HL-60 (cell line): ENCODE results near the gene PIGR.

Experiments used
- DNase-seq, 2 experiments: peaks; one replicate each; pipeline ENCODE4 v3.0.0-alpha.2; 2010 to 2020; ENCODE audit warnings: low read depth in 1 of 2, low spot score in 1 of 2
- H3K27ac ChIP-seq: fragments of 250-450 bp; sonication (Bioruptor Pico); replicated peaks from 2 replicates; pipeline ENCODE4 v1.5.1; 2020; ENCODE audit warnings: mild to moderate bottlenecking, moderate library complexity
- H3K27me3 ChIP-seq: fragments of 250-450 bp; sonication (Bioruptor Pico); 2 replicates; pipeline ENCODE4 v1.5.1; 2021; ENCODE audit warnings: mild to moderate bottlenecking, moderate library complexity; ENCODE audit not compliant: insufficient read depth, poor library complexity, severe bottlenecking
- H3K4me3 ChIP-seq: replicated peaks from 2 replicates; pipeline ENCODE4 v1.5.1; 2011; ENCODE audit warnings: mild to moderate bottlenecking, control low read depth, low read length; ENCODE audit not compliant: insufficient read depth
- GABPA ChIP-seq: IDR thresholded peaks from 2 replicates; pipeline ENCODE4 v1.6.1; 2012; ENCODE audit warnings: low read depth
- POLR2AphosphoS5 ChIP-seq: IDR thresholded peaks from 2 replicates; pipeline ENCODE4 v1.6.1; 2012; ENCODE audit warnings: low read depth
- SPI1 ChIP-seq: IDR thresholded peaks from 2 replicates; pipeline ENCODE4 v1.6.1; 2012; ENCODE audit warnings: low read depth, mild to moderate bottlenecking, borderline replicate concordance
- TF ChIP-seq, protein P1 (sequence below): IDR thresholded peaks from one replicate; pipeline ENCODE4 v1.5.1; 2011; ENCODE audit warnings: low read length, control low read depth, inconsistent platforms; ENCODE audit not compliant: insufficient read depth
- TF ChIP-seq, protein P2 (sequence below): IDR thresholded peaks from 2 replicates; pipeline ENCODE4 v1.6.1; 2012; ENCODE audit warnings: low read depth; ENCODE audit not compliant: insufficient replicate concordance

The PIGR gene

DNA sequence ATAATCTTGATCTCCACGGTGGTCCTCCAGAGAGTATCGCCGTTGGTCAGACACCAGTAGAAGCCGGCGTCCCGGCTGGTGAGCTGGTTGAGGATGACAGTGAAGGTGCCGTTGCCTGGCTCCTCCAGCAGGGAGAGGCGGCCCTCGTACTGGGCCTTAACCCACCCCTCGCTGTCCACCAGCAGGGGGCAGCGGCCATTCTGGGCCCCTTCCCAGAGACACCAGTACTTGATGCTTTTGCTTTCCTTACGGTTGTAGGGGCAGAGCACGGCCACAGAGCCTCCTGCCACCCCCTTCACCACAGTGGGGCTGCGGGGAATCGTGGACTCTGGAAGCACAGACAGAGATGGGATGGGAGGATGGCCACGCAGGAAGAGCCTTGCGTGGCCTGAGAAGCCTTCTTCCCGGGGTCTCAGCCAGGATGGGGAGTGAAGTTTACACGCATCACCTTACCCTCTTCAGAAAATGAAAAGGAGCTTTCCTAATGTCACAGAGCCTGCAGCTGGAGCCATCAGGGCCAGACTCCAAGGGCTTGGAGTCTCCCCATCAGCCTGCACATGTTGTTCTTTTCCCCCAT lies 10.7 kb downstream of the PIGR start:
- TF ChIP-seq SPI1 (no peak), POLR2AphosphoS5 (no peak), GABPA (no peak)
- TF ChIP-seq, protein P1, sequence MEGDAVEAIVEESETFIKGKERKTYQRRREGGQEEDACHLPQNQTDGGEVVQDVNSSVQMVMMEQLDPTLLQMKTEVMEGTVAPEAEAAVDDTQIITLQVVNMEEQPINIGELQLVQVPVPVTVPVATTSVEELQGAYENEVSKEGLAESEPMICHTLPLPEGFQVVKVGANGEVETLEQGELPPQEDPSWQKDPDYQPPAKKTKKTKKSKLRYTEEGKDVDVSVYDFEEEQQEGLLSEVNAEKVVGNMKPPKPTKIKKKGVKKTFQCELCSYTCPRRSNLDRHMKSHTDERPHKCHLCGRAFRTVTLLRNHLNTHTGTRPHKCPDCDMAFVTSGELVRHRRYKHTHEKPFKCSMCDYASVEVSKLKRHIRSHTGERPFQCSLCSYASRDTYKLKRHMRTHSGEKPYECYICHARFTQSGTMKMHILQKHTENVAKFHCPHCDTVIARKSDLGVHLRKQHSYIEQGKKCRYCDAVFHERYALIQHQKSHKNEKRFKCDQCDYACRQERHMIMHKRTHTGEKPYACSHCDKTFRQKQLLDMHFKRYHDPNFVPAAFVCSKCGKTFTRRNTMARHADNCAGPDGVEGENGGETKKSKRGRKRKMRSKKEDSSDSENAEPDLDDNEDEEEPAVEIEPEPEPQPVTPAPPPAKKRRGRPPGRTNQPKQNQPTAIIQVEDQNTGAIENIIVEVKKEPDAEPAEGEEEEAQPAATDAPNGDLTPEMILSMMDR: peak; percentile 59
- TF ChIP-seq, protein P2, sequence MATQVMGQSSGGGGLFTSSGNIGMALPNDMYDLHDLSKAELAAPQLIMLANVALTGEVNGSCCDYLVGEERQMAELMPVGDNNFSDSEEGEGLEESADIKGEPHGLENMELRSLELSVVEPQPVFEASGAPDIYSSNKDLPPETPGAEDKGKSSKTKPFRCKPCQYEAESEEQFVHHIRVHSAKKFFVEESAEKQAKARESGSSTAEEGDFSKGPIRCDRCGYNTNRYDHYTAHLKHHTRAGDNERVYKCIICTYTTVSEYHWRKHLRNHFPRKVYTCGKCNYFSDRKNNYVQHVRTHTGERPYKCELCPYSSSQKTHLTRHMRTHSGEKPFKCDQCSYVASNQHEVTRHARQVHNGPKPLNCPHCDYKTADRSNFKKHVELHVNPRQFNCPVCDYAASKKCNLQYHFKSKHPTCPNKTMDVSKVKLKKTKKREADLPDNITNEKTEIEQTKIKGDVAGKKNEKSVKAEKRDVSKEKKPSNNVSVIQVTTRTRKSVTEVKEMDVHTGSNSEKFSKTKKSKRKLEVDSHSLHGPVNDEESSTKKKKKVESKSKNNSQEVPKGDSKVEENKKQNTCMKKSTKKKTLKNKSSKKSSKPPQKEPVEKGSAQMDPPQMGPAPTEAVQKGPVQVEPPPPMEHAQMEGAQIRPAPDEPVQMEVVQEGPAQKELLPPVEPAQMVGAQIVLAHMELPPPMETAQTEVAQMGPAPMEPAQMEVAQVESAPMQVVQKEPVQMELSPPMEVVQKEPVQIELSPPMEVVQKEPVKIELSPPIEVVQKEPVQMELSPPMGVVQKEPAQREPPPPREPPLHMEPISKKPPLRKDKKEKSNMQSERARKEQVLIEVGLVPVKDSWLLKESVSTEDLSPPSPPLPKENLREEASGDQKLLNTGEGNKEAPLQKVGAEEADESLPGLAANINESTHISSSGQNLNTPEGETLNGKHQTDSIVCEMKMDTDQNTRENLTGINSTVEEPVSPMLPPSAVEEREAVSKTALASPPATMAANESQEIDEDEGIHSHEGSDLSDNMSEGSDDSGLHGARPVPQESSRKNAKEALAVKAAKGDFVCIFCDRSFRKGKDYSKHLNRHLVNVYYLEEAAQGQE: no peak

DNA sequence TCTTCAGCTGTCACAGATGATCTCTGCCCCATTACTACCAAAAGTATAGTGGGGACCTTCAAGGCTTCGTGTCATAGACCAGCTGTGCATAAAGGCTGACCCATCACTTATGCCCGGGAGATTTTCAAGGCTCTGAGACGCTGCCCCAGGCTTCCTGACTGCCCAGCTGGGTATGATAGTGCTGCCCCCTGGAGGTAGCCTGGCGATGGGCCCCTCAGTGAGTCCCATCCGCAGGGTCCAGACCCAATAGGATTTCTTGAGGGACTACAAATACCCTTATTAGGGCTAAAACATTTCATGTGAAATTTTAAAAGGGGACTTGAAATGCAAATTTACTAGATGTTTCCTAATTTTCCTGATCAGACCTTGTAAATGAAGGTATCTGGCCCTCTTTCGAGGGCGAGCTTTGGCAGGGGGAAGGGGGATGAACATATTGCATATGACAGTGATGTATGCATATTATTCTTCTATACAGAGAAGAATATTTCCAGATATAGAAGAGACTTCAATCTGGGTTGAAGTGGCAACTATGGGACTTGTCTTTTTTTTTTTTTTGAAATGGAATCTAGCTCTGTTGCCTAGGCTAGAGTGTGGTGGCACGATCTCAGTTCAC lies 12.8 kb downstream of the PIGR start:
- TF ChIP-seq SPI1 (no peak), POLR2AphosphoS5 (no peak), GABPA (no peak)
- TF ChIP-seq, protein P1: peak; percentile 63
- DNase-seq: peak in 1 of 2 experiments; percentile 54
- no peak overlapping the region for H3K4me3 ChIP-seq
- no peak overlapping the region for H3K27ac ChIP-seq
- H3K27me3 ChIP-seq: no peaks in the 10 kb centered on the region

More for the DNA sequence above, 10.7 kb downstream of the PIGR start:
- DNase-seq: peak in 1 of 2 experiments; percentile 42
- Histone ChIP-seq H3K4me3 (no peak overlapping the region), H3K27me3 (no peaks in the 10 kb centered on the region), H3K27ac (no peak overlapping the region)

DNA sequence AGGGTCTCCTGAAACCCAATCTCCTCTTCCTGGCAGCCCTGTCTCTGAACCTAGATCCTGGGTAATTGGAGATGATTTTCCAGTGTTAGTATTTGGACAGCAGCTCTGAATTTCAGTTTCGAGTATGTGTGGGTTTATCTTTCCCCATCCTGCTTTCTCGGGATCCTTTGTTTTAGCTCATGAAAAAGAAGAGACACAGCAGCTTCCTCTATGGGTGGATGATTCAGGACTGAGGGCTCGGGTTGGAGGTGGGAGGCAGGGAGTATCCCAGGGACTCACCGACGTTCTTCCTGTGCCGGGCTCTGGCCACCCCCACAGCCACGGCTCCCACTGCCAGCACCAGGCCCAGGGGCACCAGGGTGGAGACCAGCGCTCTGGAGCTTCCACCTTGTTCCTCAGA lies 14.1 kb downstream of the PIGR start:
- TF ChIP-seq, protein P2: no peak
- TF ChIP-seq, protein P1: no peak
- TF ChIP-seq GABPA: no peak
- TF ChIP-seq SPI1: no peak
- TF ChIP-seq POLR2AphosphoS5: no peak
- no peak overlapping the region for H3K4me3 ChIP-seq
- no peak overlapping the region for H3K27ac ChIP-seq
- no peaks in the 10 kb centered on the region for H3K27me3 ChIP-seq
- no peak for DNase-seq

DNA sequence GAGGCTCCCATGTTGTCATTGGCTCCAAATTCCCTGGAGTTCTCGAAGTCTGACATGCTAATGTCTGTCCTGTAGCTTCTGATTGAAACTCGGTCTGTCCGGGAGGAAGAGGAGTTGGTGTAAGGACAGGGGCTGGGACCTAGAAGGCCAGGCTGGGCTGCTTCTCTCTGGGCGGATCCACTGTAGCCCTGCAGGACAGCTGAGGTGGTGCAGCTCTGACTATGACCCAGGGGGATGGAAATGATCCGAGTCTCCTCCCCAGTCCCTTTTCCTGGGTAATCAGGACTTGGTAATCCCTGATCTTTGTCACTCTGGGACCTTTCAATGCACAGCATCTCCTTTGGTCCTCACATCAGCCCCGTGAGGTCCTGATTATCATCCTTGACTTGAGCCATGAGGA lies 14.6 kb downstream of the PIGR start:
- DNase-seq: no peak
- no peaks in the 10 kb centered on the region for H3K27me3 ChIP-seq
- no peak overlapping the region for H3K27ac ChIP-seq
- no peak overlapping the region for H3K4me3 ChIP-seq
- TF ChIP-seq GABPA (no peak), SPI1 (no peak), POLR2AphosphoS5 (no peak)
- TF ChIP-seq, protein P1: no peak
- TF ChIP-seq, protein P2: no peak
